IMR-90 (cell line): ENCODE results near the gene CCP110. TPM values are rescaled to one million over a fixed set of nuclear protein-coding genes. Genes with fewer than 3 reads are reported as not detected.
A peak's percentile ranks its signal among the peaks of the same experiment; 100 is the strongest.

Experiments
- ATAC-seq: fragments of 200-7000 bp; cut with Tn5 transposase; 2 replicates; pipeline ENCODE4 v1.9.1; 2020; ENCODE audit warnings: low read depth, mild to moderate bottlenecking, moderate library complexity
- BruUV-seq: library from RNA; stranded (reverse); fragments of 400-500 nt; replicated peaks from 2 replicates; lab custom pipeline; 2021; lab: Mats Ljungman, UMichigan
- CTCF ChIA-PET: fragments of 300-600 bp; formaldehyde crosslinking; extraction: SDS; loops from one replicate; lab custom pipeline; 2021; ENCODE audit warnings: antibody characterized with exemption; lab: Yijun Ruan, JAX
- POLR2A ChIA-PET: fragments of 300-600 bp; sonication (Branson Sonifier 250); formaldehyde crosslinking; loops from one replicate; lab custom pipeline; 2022; ENCODE audit warnings: antibody characterized with exemption; ENCODE audit not compliant: unreplicated experiment; lab: Charles Lee
- DNase-seq: peaks from one replicate; pipeline ENCODE4 v3.0.0; 2013
- H2AFZ ChIP-seq: replicated peaks from 2 replicates; pipeline ENCODE3; 2013; ENCODE audit warnings: low read length, mild to moderate bottlenecking; ENCODE audit not compliant: poor library complexity
- H2AK5ac ChIP-seq: 2 replicates; pipeline ENCODE4 v1.6.1; 2013; ENCODE audit warnings: low read depth, low read length, inconsistent platforms
- H2AK9ac ChIP-seq: replicated peaks from 2 replicates; pipeline ENCODE3; 2013; ENCODE audit warnings: mild to moderate bottlenecking, low read depth, low read length, moderate library complexity; ENCODE audit not compliant: poor library complexity
- H2BK120ac ChIP-seq: 2 replicates; pipeline ENCODE4 v1.6.1; 2013; ENCODE audit warnings: low read depth, low read length, inconsistent platforms
- H2BK15ac ChIP-seq: 3 replicates; pipeline ENCODE4 v1.6.1; 2013; ENCODE audit warnings: low read depth, low read length, inconsistent platforms
- H2BK20ac ChIP-seq: 2 replicates; pipeline ENCODE4 v1.6.1; 2013; ENCODE audit warnings: low read depth, mild to moderate bottlenecking, inconsistent platforms, low read length, moderate library complexity
- H2BK5ac ChIP-seq: 2 replicates; pipeline ENCODE4 v1.6.1; 2013; ENCODE audit warnings: mild to moderate bottlenecking, low read depth, low read length, inconsistent platforms; ENCODE audit not compliant: poor library complexity, severe bottlenecking
- H3K14ac ChIP-seq: replicated peaks from 2 replicates; pipeline ENCODE4 v1.6.1; 2013; ENCODE audit warnings: low read depth, low read length, inconsistent platforms
- H3K18ac ChIP-seq: 2 replicates; pipeline ENCODE4 v1.6.1; 2013; ENCODE audit warnings: low read depth, low read length, control low read depth
- H3K23ac ChIP-seq: 2 replicates; pipeline ENCODE4 v1.6.1; 2013; ENCODE audit warnings: low read depth, low read length, inconsistent platforms
- H3K27ac ChIP-seq: 2 replicates; pipeline ENCODE4 v1.5.1; 2013; ENCODE audit warnings: mild to moderate bottlenecking, control low read depth, low read length; ENCODE audit not compliant: insufficient read depth
- H3K27me3 ChIP-seq: 2 replicates; pipeline ENCODE4 v1.6.1; 2013; ENCODE audit warnings: low read length; ENCODE audit not compliant: control insufficient read depth, insufficient read depth
- H3K36me3 ChIP-seq: 2 replicates; pipeline ENCODE4 v1.6.1; 2013; ENCODE audit warnings: low read length, mixed read lengths; ENCODE audit not compliant: control insufficient read depth, insufficient read depth
- H3K4ac ChIP-seq: 2 replicates; pipeline ENCODE4 v1.6.1; 2013; ENCODE audit warnings: low read depth, low read length, inconsistent platforms
- H3K4me1 ChIP-seq: 2 replicates; pipeline ENCODE4 v1.6.1; 2013; ENCODE audit warnings: low read length, mixed read lengths; ENCODE audit not compliant: control insufficient read depth, insufficient read depth
- H3K4me2 ChIP-seq: 2 replicates; pipeline ENCODE4 v1.6.1; 2013; ENCODE audit warnings: low read depth, mild to moderate bottlenecking, control low read depth, low read length, moderate library complexity
- H3K4me3 ChIP-seq: 2 replicates; pipeline ENCODE4 v1.5.1; 2013; ENCODE audit warnings: low read depth, mild to moderate bottlenecking, control low read depth, low read length, moderate library complexity; ENCODE audit not compliant: insufficient read depth
- H3K56ac ChIP-seq: 2 replicates; pipeline ENCODE4 v1.6.1; 2013; ENCODE audit warnings: low read length, inconsistent platforms; ENCODE audit not compliant: insufficient read depth; ENCODE audit errors: extremely low read depth
- H3K79me1 ChIP-seq, 2 experiments: 2 replicates each; pipeline ENCODE4 v1.6.1; 2013; ENCODE audit warnings: low read length in 2 of 2, inconsistent platforms in 1 of 2, low read depth in 1 of 2
- H3K9ac ChIP-seq: 2 replicates; pipeline ENCODE4 v1.6.1; 2013; ENCODE audit warnings: low read depth, low read length, control low read depth
- H3K9me1 ChIP-seq: 2 replicates; pipeline ENCODE4 v1.6.1; 2013; ENCODE audit warnings: low read length, inconsistent platforms; ENCODE audit not compliant: insufficient read depth
- H3K9me3 ChIP-seq: 2 replicates; pipeline ENCODE4 v1.6.1; 2013; ENCODE audit warnings: low read length; ENCODE audit not compliant: control insufficient read depth, insufficient read depth
- H4K20me1 ChIP-seq: 2 replicates; pipeline ENCODE4 v1.6.1; 2013; ENCODE audit warnings: low read length, inconsistent platforms; ENCODE audit not compliant: insufficient read depth
- H4K5ac ChIP-seq: 2 replicates; pipeline ENCODE4 v1.6.1; 2013; ENCODE audit warnings: mild to moderate bottlenecking, low read depth, low read length, control low read depth
- H4K8ac ChIP-seq, 2 experiments: 2 replicates each; pipeline ENCODE4 v1.6.1; 2013; ENCODE audit warnings: low read depth in 2 of 2, low read length in 2 of 2, control low read depth in 1 of 2, inconsistent platforms in 1 of 2
- H4K91ac ChIP-seq: 2 replicates; pipeline ENCODE4 v1.6.1; 2013; ENCODE audit warnings: low read depth, low read length, inconsistent platforms; ENCODE audit not compliant: insufficient read depth
- BHLHE40 ChIP-seq: fragments of 150-350 bp; IDR thresholded peaks from 2 replicates; pipeline ENCODE4 v1.6.1; 2016; ENCODE audit warnings: mild to moderate bottlenecking, low read depth, low read length
- CEBPB ChIP-seq: IDR thresholded peaks from 2 replicates; pipeline ENCODE4 v1.6.1; 2012; ENCODE audit warnings: low read depth, low read length, improper control_type of control experiment
- CTCF ChIP-seq: conservative IDR thresholded peaks from 2 replicates; pipeline ENCODE4 v1.5.1; 2012; ENCODE audit warnings: mild to moderate bottlenecking, low read depth, low read length, improper control_type of control experiment
- ELK1 ChIP-seq: fragments of 150-350 bp; IDR thresholded peaks from 2 replicates; pipeline ENCODE4 v1.6.1; 2016; ENCODE audit warnings: low read depth, mild to moderate bottlenecking, low read length, moderate library complexity, borderline replicate concordance
- POLR2A ChIP-seq: IDR thresholded peaks from 2 replicates; pipeline ENCODE4 v1.6.1; 2012; ENCODE audit warnings: mild to moderate bottlenecking, low read depth, low read length
- RAD21 ChIP-seq: IDR thresholded peaks from 2 replicates; pipeline ENCODE4 v1.6.1; 2012; ENCODE audit warnings: low read length, improper control_type of control experiment
- RFX5 ChIP-seq: IDR thresholded peaks from 2 replicates; pipeline ENCODE4 v1.8.0; 2012; ENCODE audit warnings: low read depth, mild to moderate bottlenecking, low read length, moderate library complexity
- SMC3 ChIP-seq: fragments of 150-350 bp; IDR thresholded peaks from 2 replicates; pipeline ENCODE4 v1.6.1; 2016; ENCODE audit warnings: low read depth, mild to moderate bottlenecking, antibody characterized with exemption, low read length, moderate library complexity
- WGBS, 2 experiments: methylation state at CpG; one replicate each; pipeline versions ENCODE4 v1.1.5 to v1.1.7; 2013; ENCODE audit warnings: missing lambda C conversion rate in 2 of 2; ENCODE audit not compliant: insufficient read length in 1 of 2; ENCODE audit errors: extremely low coverage in 2 of 2; 5-methylcytosine and 5-hydroxymethylcytosine counted together
- dilution Hi-C: fragments of 300-500 bp; cut with HindIII; formaldehyde crosslinking; loops from one replicate; pipeline ENCODE4 v1.14.3; 2018; ENCODE audit warnings: low sequenced_read_pairs; ENCODE audit not compliant: unreplicated experiment
- in situ Hi-C: fragments of 300-500 bp; cut with MboI; formaldehyde crosslinking; loops from 3 replicates; pipeline ENCODE4 v1.14.3; 2019; ENCODE audit warnings: low sequenced_read_pairs, inconsistent platforms, mixed read lengths
- intact Hi-C: fragments of 100-400 bp; cut with micrococcal nuclease; formaldehyde crosslinking; loops from 2 replicates; pipeline ENCODE4 v1.10.0; 2022
- polyA plus RNA-seq, 3 experiments: library from polyadenylated mRNA; depleted of rRNA; stranded (reverse); fragments of >200 nt; gene quantifications; 2 replicates each; pipeline ENCODE4 v1.2.3, GENCODE V29; 2012; ENCODE audit warnings: low replicate concordance in 1 of 3
- total RNA-seq: library from RNA; depleted of rRNA; stranded (reverse); fragments of >200 nt; gene quantifications from 2 replicates; pipeline ENCODE4 v1.2.3, GENCODE V29; 2012

The CCP110 gene
- total and polyA plus RNA-seq, 2 of the 4 experiments (the other 2 are of a cell fraction): 4.7 to 7.7 TPM

- no CpG with 5 or more reads among the region's 3 CpGs for WGBS, 2 experiments
- no peak overlapping the region for H3K4ac ChIP-seq
- H3K79me1 ChIP-seq: no peaks in the 10 kb centered on the region
- no peak overlapping the region for H4K8ac ChIP-seq
- in situ Hi-C loops: loop anchor here (5.0 kb wide), 1 partner anchor 415 kb away; no protein-coding TSS in a partner anchor
- peak; percentile 73 for DNase-seq
- peaks cover 35% of the 10 kb centered on the region for H3K36me3 ChIP-seq
- no peak overlapping the region for H3K23ac ChIP-seq
- BruUV-seq: no TSS peak
- no peak overlapping the region for H2BK15ac ChIP-seq
- no peak overlapping the region for H2BK5ac ChIP-seq
- H2AFZ ChIP-seq: no peak overlapping the region
- dilution Hi-C loops: no loop called here
- no peaks in the 10 kb centered on the region for H3K9me3 ChIP-seq
- no peak overlapping the region for H2BK20ac ChIP-seq
- no peak overlapping the region for H3K4me3 ChIP-seq
- no peak overlapping the region for H4K91ac ChIP-seq
- H3K18ac ChIP-seq: no peak overlapping the region
- no peak overlapping the region for H3K4me2 ChIP-seq
- CTCF ChIA-PET: interaction anchor here (0.6 to 1.5 kb wide), 10 partner anchors 8 to 654 kb away, joined by 3 to 8 read pairs (median 4); partner anchors contain the start of gene CCP110
- intact Hi-C loops: loop anchor here (1.0 to 5.0 kb wide), 4 partner anchors 113 to 520 kb away; partner anchors contain the start of genes SYT17 and TMC7
- H3K27ac ChIP-seq: no peak overlapping the region
- no peak overlapping the region for H3K56ac ChIP-seq
- H4K5ac ChIP-seq: no peak overlapping the region
- no peak overlapping the region for H2AK5ac ChIP-seq
- H2BK120ac ChIP-seq: no peak overlapping the region
- TF ChIP-seq CTCF: peak; percentile 69
- no peak for TF ChIP-seq BHLHE40
- TF ChIP-seq RFX5: no peak
- TF ChIP-seq CEBPB: no peak
- no peak for TF ChIP-seq POLR2A
- peak; percentile 60 for TF ChIP-seq SMC3
- TF ChIP-seq ELK1: no peak
- peak; percentile 68 for TF ChIP-seq RAD21
- no peaks in the 10 kb centered on the region for H3K27me3 ChIP-seq
- no peaks in the 10 kb centered on the region for H3K4me1 ChIP-seq
- POLR2A ChIA-PET: no interaction called here
- H4K20me1 ChIP-seq: no peaks in the 10 kb centered on the region
- H3K9ac ChIP-seq: no peak overlapping the region
- ATAC-seq: peak; percentile 90
- no peaks in the 10 kb centered on the region for H3K9me1 ChIP-seq
- no peak overlapping the region for H2AK9ac ChIP-seq
- no peak overlapping the region for H3K14ac ChIP-seq
These were observed 21.2 kb upstream of the CCP110 start for GRCh38 chr16:19502395-19503131.
